Activated CD8-positive, alpha-beta T cell treated with anti-CD3 and anti-CD28 coated beads for 36 hours (primary cell): Measurements from ENCODE around the gene DACT2. TPM values are rescaled to one million over a fixed set of nuclear protein-coding genes. Genes with fewer than 3 reads are reported as not detected.
"Not testable (repeated sequence)": the region's sequence is repeated elsewhere in the genome, so short reads cannot be mapped to it uniquely, and the experiment has no call there.

Experiments used
- ATAC-seq: fragments of 200-7000 bp; cut with Tn5 transposase; one replicate; pipeline ENCODE4 v1.10.0; 2021; ENCODE audit warnings: mild to moderate bottlenecking, moderate library complexity
- CTCF ChIA-PET: fragments of 350-600 bp; sonication (Branson Sonifier 250); formaldehyde crosslinking; loops from one replicate; lab custom pipeline; 2021; ENCODE audit warnings: antibody characterized with exemption; lab: Charles Lee
- POLR2A ChIA-PET: fragments of 350-600 bp; sonication (Branson Sonifier 250); formaldehyde crosslinking; loops from one replicate; lab custom pipeline; 2021; ENCODE audit warnings: antibody characterized with exemption; lab: Charles Lee
- DNase-seq: peaks from one replicate; pipeline ENCODE4 v3.0.0-alpha.2; 2020
- H3K27ac Mint-ChIP-seq: one replicate; pipeline ENCODE4 v1.8.0; 2021; ENCODE audit warnings: mild to moderate bottlenecking, mixed read lengths
- H3K27me3 Mint-ChIP-seq: one replicate; pipeline ENCODE4 v1.8.0; 2021; ENCODE audit warnings: mixed read lengths
- H3K36me3 Mint-ChIP-seq: one replicate; pipeline ENCODE4 v1.8.0; 2021; ENCODE audit warnings: low read depth, mixed read lengths
- H3K4me1 Mint-ChIP-seq: one replicate; pipeline ENCODE4 v1.8.0; 2021; ENCODE audit warnings: low read depth, mixed read lengths
- H3K4me3 Mint-ChIP-seq: one replicate; pipeline ENCODE4 v1.8.0; 2021; ENCODE audit warnings: mild to moderate bottlenecking, moderate library complexity, mixed read lengths
- H3K9me3 Mint-ChIP-seq: one replicate; pipeline ENCODE4 v1.8.0; 2021; ENCODE audit warnings: mixed read lengths
- CTCF ChIP-seq: fragments of 200-600 bp; IDR thresholded peaks from one replicate; pipeline ENCODE4 v1.8.0; 2022; ENCODE audit warnings: antibody characterized with exemption, mild to moderate bottlenecking
- intact Hi-C: fragments of 100-400 bp; cut with micrococcal nuclease; formaldehyde crosslinking; loops from one replicate; pipeline ENCODE4 v1.10.0; 2022
- total RNA-seq, 2 experiments: library from RNA; stranded (reverse); gene quantifications; one replicate each; pipeline ENCODE4 v1.2.3, GENCODE V29; 2021

The DACT2 gene
- total RNA-seq, 2 experiments from 2014 or later, result not detected

DNA sequence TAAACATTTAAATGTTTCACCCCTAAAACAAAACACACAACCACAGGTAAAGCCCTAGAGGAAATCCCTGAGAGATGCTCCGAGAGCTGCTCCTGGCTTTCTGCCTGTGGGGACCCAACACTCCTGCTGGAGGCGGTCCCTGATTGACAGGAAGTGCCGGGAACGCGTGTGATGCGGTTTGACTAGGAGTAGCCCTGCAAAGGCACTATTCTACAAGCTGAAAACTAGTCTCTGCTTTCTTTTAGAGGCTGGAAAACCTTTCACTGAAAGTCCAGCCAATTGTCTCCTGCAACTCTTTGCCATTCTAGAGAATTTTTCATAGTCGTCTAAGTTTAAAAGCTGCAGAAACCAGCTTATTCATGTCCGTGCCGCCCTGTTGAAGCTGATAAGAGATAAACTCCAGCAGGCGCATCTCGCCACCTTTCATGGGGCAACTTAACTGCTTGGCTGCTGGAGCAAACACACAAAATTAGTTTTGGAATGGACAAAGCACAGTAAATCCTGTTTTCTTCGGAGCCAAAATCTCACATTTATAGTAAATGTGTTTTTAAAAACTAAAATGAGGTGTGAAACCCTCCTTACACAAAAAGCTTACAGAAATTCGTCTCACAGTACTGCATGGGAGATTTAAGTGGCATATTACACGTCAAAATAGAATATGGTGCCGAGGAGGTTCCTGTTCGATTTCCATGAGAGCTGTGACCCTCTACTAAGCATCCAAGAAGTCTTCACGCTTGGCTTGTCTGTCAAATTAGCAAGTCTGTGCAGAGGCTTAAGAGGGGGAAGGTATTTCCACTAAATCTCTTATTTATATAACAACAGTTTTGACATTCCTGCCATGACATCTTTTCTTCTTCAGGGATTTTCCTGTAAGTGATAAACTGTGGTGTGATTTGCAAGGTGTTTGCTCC lies 46.9 kb downstream of the DACT2 start:
- H3K36me3 Mint-ChIP-seq, result no peaks in the 10 kb centered on the region
- no peak overlapping the region for H3K27ac Mint-ChIP-seq
- no peak overlapping the region for H3K4me3 Mint-ChIP-seq
- POLR2A ChIA-PET, result no interaction called here
- H3K4me1 Mint-ChIP-seq, result no peaks in the 10 kb centered on the region
- intact Hi-C loops, result no loop called here
- no peaks in the 10 kb centered on the region for H3K9me3 Mint-ChIP-seq
- CTCF ChIA-PET, result no interaction called here
- TF ChIP-seq CTCF, result no peak
- ATAC-seq, result no peak
- H3K27me3 Mint-ChIP-seq, result peaks cover 11% of the 10 kb centered on the region
- DNase-seq, result no peak

DNA sequence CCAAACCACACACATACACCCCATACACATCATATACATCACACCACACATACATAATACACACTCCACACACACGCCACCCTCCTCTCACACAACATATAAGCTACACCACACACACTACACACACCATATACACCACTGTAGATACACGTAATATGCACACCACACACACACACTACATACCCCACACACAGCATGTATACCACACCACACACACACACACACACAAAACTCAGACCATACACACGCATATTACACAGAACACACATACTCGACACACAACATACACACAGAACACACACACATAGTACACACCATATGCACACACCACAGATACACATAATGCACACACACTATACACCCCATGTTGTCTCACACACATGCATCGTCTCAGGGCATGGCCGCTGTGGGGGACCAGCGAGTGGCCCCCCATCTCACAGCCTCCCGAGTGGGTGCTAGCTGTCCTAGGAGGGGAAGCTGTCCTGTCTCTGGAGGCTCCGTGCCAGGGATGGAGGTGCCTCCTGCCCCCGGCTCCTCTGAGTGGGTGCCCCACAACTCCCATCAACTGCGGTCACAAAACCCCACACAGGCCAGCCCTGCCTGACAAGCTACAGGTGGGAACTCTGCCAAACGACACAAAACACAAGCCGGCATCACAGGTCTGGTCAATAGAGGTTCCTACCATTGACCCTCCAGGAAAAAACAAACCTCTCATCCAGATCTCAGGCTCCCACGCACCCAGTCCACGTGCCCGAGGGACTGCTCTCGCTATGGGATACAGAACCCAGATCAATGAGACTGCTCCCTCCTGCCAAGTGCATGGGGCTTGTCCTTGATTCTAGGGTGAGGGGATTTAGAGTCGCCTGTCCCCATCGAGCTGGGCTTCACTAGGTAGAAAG lies 49.1 kb downstream of the DACT2 start:
- Mint-ChIP-seq H3K9me3 (no peaks in the 10 kb centered on the region), H3K4me3 (no peak overlapping the region), H3K27ac (no peak overlapping the region), H3K27me3 (peaks cover 8% of the 10 kb centered on the region), H3K36me3 (no peaks in the 10 kb centered on the region), H3K4me1 (no peaks in the 10 kb centered on the region)
- ChIA-PET CTCF (no interaction called here), POLR2A (no interaction called here)
- no peak for TF ChIP-seq CTCF
- ATAC-seq (no peak), DNase-seq (no peak)
- intact Hi-C loops, result no loop called here

GRCh38 chr6:168269455-168270243 lies 49.9 kb downstream of the DACT2 start:
- no peak overlapping the region for H3K27ac Mint-ChIP-seq
- H3K4me3 Mint-ChIP-seq, result no peak overlapping the region
- ATAC-seq (no peak), DNase-seq (no peak)
- intact Hi-C loops, result no loop called here
- POLR2A ChIA-PET, result no interaction called here
- CTCF ChIA-PET, result no interaction called here
- H3K27me3 Mint-ChIP-seq, result peaks cover 7% of the 10 kb centered on the region
- H3K4me1 Mint-ChIP-seq, result no peaks in the 10 kb centered on the region
- no peak for TF ChIP-seq CTCF
- H3K9me3 Mint-ChIP-seq, result no peaks in the 10 kb centered on the region
- H3K36me3 Mint-ChIP-seq, result no peaks in the 10 kb centered on the region

DNA sequence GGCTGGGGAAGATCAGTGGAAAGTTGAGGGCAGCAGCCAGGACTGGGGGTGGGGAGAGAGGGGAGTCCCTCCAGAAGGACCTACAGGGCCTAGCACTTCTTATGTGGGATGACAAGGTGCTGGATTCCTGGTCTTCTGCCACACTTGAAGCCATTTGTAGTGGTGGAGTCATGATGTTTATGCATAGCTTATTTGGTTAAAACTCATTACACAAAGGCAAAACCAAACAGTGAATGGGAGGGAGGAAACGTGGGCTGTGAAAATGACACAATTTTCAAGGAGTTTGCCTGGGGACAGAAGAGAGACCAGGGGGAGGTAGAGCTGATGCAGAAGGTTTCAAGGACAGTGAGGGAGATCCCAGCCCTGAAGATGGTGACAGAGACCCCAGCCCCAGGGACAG lies 50.8 kb downstream of the DACT2 start:
- intact Hi-C loops, result no loop called here
- ChIA-PET CTCF (no interaction called here), POLR2A (no interaction called here)
- H3K4me1 Mint-ChIP-seq, result no peaks in the 10 kb centered on the region
- no peak overlapping the region for H3K4me3 Mint-ChIP-seq
- no peaks in the 10 kb centered on the region for H3K36me3 Mint-ChIP-seq
- ATAC-seq, result no peak
- peaks cover 7% of the 10 kb centered on the region for H3K27me3 Mint-ChIP-seq
- no peak for TF ChIP-seq CTCF
- no peak for DNase-seq
- no peak overlapping the region for H3K27ac Mint-ChIP-seq
- no peaks in the 10 kb centered on the region for H3K9me3 Mint-ChIP-seq

GRCh38 chr6:168267779-168268178 lies 51.8 kb downstream of the DACT2 start:
- H3K9me3 Mint-ChIP-seq, ATAC-seq: not testable (repeated sequence)

More at GRCh38 chr6:168267779-168268178, 51.8 kb downstream of the DACT2 start:
- DNase-seq, H3K4me3 Mint-ChIP-seq, POLR2A ChIA-PET, H3K4me1 Mint-ChIP-seq, H3K27ac Mint-ChIP-seq, CTCF ChIA-PET, H3K27me3 Mint-ChIP-seq, H3K36me3 Mint-ChIP-seq, intact Hi-C loops: not testable (repeated sequence)
